ENCODE results near the gene RPL7L1. TPM values are rescaled to one million over a fixed set of nuclear protein-coding genes. Genes with fewer than 3 reads are reported as not detected.

The RPL7L1 gene
- total RNA-seq, 1 donor from 2014 or later, result 56.4 TPM

DNA sequence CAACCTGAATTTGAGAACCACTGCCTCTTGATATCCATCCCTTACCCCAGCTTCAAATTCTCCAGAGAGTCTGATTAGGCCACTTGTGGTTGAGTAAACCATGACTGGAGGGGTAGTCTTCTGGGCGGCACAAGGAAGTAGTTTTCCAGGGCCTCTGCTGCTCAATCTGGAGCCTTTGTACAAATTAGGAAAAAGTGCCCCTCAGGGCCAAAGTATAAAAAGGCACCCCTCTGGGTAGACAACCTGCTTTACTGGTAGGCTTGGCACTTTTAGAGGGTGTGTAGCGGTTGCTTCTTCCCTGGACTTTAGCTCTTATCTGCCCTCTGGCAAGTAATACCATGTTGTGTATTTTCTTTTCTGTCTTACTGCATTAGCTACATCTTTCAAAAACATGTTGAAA, 32.9 kb upstream of the RPL7L1 start:
- TF ChIP-seq, protein P1, sequence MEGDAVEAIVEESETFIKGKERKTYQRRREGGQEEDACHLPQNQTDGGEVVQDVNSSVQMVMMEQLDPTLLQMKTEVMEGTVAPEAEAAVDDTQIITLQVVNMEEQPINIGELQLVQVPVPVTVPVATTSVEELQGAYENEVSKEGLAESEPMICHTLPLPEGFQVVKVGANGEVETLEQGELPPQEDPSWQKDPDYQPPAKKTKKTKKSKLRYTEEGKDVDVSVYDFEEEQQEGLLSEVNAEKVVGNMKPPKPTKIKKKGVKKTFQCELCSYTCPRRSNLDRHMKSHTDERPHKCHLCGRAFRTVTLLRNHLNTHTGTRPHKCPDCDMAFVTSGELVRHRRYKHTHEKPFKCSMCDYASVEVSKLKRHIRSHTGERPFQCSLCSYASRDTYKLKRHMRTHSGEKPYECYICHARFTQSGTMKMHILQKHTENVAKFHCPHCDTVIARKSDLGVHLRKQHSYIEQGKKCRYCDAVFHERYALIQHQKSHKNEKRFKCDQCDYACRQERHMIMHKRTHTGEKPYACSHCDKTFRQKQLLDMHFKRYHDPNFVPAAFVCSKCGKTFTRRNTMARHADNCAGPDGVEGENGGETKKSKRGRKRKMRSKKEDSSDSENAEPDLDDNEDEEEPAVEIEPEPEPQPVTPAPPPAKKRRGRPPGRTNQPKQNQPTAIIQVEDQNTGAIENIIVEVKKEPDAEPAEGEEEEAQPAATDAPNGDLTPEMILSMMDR (IDR thresholded peaks at IDR 0.05), result no peak
- H3K36me3 Mint-ChIP-seq (ENCODE audit: low read depth), result peaks cover 8% of the 10 kb centered on the region
- no peaks in the 10 kb centered on the region for H3K4me1 Mint-ChIP-seq (ENCODE audit: low read depth)
- no peak overlapping the region for H3K27ac Mint-ChIP-seq (ENCODE audit: unreplicated experiment)
- DNase-seq (ENCODE audit: low spot score), result no peak
- no peaks in the 10 kb centered on the region for H3K9me3 Mint-ChIP-seq (ENCODE audit: low read depth)
- no peak overlapping the region for H3K4me3 Mint-ChIP-seq (ENCODE audit: unreplicated experiment)
- no peaks in the 10 kb centered on the region for H3K27me3 Mint-ChIP-seq (ENCODE audit: low read depth)

GRCh38 chr6:42848700-42849099, 30.7 kb upstream of the RPL7L1 start:
- no peaks in the 10 kb centered on the region for H3K27me3 Mint-ChIP-seq (ENCODE audit: low read depth)
- no peaks in the 10 kb centered on the region for H3K9me3 Mint-ChIP-seq (ENCODE audit: low read depth)
- peaks cover 6% of the 10 kb centered on the region for H3K36me3 Mint-ChIP-seq (ENCODE audit: low read depth)
- no peaks in the 10 kb centered on the region for H3K4me1 Mint-ChIP-seq (ENCODE audit: low read depth)
- TF ChIP-seq, protein P1 (IDR thresholded peaks at IDR 0.05), result no peak
- no peak overlapping the region for H3K4me3 Mint-ChIP-seq (ENCODE audit: unreplicated experiment)
- DNase-seq (ENCODE audit: low spot score), result no peak
- no peak overlapping the region for H3K27ac Mint-ChIP-seq (ENCODE audit: unreplicated experiment)

GRCh38 chr6:42851599-42851998, 27.8 kb upstream of the RPL7L1 start:
- peaks cover 3% of the 10 kb centered on the region for H3K36me3 Mint-ChIP-seq (ENCODE audit: low read depth)
- no peaks in the 10 kb centered on the region for H3K4me1 Mint-ChIP-seq (ENCODE audit: low read depth)
- no peak for DNase-seq (ENCODE audit: low spot score)
- H3K27me3 Mint-ChIP-seq (ENCODE audit: low read depth), result no peaks in the 10 kb centered on the region
- TF ChIP-seq, protein P1 (IDR thresholded peaks at IDR 0.05), result no peak
- no peak overlapping the region for H3K27ac Mint-ChIP-seq (ENCODE audit: unreplicated experiment)
- no peaks in the 10 kb centered on the region for H3K9me3 Mint-ChIP-seq (ENCODE audit: low read depth)
- H3K4me3 Mint-ChIP-seq (ENCODE audit: unreplicated experiment), result no peak overlapping the region

GRCh38 chr6:42860036-42860435, 19.4 kb upstream of the RPL7L1 start:
- Mint-ChIP-seq H3K4me3 (ENCODE audit: unreplicated experiment) (no peak overlapping the region), H3K4me1 (ENCODE audit: low read depth) (no peaks in the 10 kb centered on the region), H3K27me3 (ENCODE audit: low read depth) (no peaks in the 10 kb centered on the region), H3K27ac (ENCODE audit: unreplicated experiment) (no peak overlapping the region), H3K36me3 (ENCODE audit: low read depth) (peaks cover 23% of the 10 kb centered on the region), H3K9me3 (ENCODE audit: low read depth) (no peaks in the 10 kb centered on the region)
- TF ChIP-seq, protein P1 (IDR thresholded peaks at IDR 0.05), result no peak
- no peak for DNase-seq (ENCODE audit: low spot score)

GRCh38 chr6:42860481-42860880, 18.9 kb upstream of the RPL7L1 start:
- H3K4me3 Mint-ChIP-seq (ENCODE audit: unreplicated experiment), result no peak overlapping the region
- no peak for DNase-seq (ENCODE audit: low spot score)
- no peak overlapping the region for H3K27ac Mint-ChIP-seq (ENCODE audit: unreplicated experiment)
- H3K27me3 Mint-ChIP-seq (ENCODE audit: low read depth), result no peaks in the 10 kb centered on the region
- no peaks in the 10 kb centered on the region for H3K4me1 Mint-ChIP-seq (ENCODE audit: low read depth)
- H3K36me3 Mint-ChIP-seq (ENCODE audit: low read depth), result peaks cover 23% of the 10 kb centered on the region
- TF ChIP-seq, protein P1 (IDR thresholded peaks at IDR 0.05), result no peak
- no peaks in the 10 kb centered on the region for H3K9me3 Mint-ChIP-seq (ENCODE audit: low read depth)

Data from chondrocyte (in vitro differentiated cells).